BJ (cell line): ENCODE data around the gene BCL6B. TPM values are rescaled to one million over a fixed set of nuclear protein-coding genes. Genes with fewer than 3 reads are reported as not detected.
A peak's percentile ranks its signal among the peaks of the same experiment; 100 is the strongest.

ENCODE experiments used
- CTCF ChIA-PET: fragments of 350-600 bp; formaldehyde crosslinking; extraction: SDS; loops from one replicate; lab custom pipeline; 2021; ENCODE audit warnings: antibody characterized with exemption, inconsistent platforms; lab: Yijun Ruan, JAX
- POLR2A ChIA-PET: fragments of 300-600 bp; sonication (Branson Sonifier 250); formaldehyde crosslinking; extraction: SDS; loops from one replicate; lab custom pipeline; 2021; ENCODE audit warnings: antibody characterized with exemption; lab: Charles Lee
- DNase-seq: peaks from one replicate; pipeline ENCODE4 v3.0.0-alpha.2; 2011; ENCODE audit warnings: low read depth
- H3K27me3 ChIP-seq: 2 replicates; pipeline ENCODE4 v1.6.0; 2011; ENCODE audit warnings: low read length; ENCODE audit not compliant: control insufficient read depth, insufficient read depth
- H3K36me3 ChIP-seq: 2 replicates; pipeline ENCODE4 v1.5.1; 2011; ENCODE audit warnings: low read length; ENCODE audit not compliant: control insufficient read depth, insufficient read depth
- H3K4me3 ChIP-seq: 2 replicates; pipeline ENCODE4 v1.5.1; 2011; ENCODE audit warnings: low read depth, mild to moderate bottlenecking, control low read depth, low read length
- polyA plus RNA-seq: library from polyadenylated mRNA; depleted of rRNA; stranded (reverse); fragments of >200 nt; gene quantifications from 2 replicates; pipeline ENCODE4 v1.2.3, GENCODE V29; 2011
- TF ChIP-seq, protein P1 (sequence below): IDR thresholded peaks from 2 replicates; pipeline ENCODE4 v1.5.1; 2011; ENCODE audit warnings: low read depth, mild to moderate bottlenecking, control low read depth, inconsistent platforms, low read length, moderate library complexity; ENCODE audit not compliant: insufficient read depth

Gene BCL6B
- polyA plus RNA-seq, 1 experiment = not detected

DNA sequence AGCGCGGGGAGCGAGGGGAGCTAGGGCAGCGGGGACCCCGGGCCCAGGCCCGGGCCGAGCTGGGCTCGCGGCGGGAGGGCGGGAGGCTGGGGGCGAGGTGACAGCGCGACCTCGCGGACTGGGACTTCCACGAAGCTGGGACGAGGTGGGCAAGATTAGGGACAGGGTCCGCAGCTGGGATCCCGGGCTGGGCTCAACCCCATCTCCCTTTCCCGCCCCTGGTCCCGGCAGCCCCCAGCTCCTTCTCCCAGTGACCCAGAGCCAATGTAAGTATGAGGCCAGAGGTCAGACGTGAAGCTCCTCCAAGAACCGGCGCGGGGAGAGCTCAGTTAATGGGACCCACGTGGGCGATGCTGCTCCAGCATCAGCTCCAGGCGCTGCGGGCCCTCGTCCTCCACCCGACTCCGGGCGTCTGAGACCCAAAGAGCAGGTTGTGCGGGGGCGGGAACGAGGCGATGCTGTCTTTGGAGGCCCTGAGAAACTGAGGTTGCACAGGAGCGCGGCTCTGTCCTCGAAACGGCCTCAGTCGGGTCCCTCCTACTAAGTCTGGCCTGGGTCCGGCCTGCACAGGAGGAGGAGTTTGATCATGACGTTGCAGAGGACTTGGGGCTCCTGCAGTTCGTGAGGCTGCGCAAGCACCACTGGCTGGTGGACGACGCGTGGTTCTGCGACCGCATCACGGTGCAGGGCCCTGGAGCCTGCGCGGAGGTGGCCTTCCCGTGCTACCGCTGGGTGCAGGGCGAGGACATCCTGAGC is 26.4 kb upstream of the BCL6B start:
- CTCF ChIA-PET = interaction anchor here (0.8 to 4.4 kb wide), 6 partner anchors 7 to 330 kb away, joined by 3 to 26 read pairs (median 5); no protein-coding TSS in a partner anchor
- Histone ChIP-seq H3K36me3 (peaks cover 12% of the 10 kb centered on the region), H3K4me3 (no peak overlapping the region; the same call in 1 of the 2 replicates), H3K27me3 (no peaks in the 10 kb centered on the region)
- TF ChIP-seq, protein P1, sequence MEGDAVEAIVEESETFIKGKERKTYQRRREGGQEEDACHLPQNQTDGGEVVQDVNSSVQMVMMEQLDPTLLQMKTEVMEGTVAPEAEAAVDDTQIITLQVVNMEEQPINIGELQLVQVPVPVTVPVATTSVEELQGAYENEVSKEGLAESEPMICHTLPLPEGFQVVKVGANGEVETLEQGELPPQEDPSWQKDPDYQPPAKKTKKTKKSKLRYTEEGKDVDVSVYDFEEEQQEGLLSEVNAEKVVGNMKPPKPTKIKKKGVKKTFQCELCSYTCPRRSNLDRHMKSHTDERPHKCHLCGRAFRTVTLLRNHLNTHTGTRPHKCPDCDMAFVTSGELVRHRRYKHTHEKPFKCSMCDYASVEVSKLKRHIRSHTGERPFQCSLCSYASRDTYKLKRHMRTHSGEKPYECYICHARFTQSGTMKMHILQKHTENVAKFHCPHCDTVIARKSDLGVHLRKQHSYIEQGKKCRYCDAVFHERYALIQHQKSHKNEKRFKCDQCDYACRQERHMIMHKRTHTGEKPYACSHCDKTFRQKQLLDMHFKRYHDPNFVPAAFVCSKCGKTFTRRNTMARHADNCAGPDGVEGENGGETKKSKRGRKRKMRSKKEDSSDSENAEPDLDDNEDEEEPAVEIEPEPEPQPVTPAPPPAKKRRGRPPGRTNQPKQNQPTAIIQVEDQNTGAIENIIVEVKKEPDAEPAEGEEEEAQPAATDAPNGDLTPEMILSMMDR = no peak
- no peak for DNase-seq
- POLR2A ChIA-PET = no interaction called here

DNA sequence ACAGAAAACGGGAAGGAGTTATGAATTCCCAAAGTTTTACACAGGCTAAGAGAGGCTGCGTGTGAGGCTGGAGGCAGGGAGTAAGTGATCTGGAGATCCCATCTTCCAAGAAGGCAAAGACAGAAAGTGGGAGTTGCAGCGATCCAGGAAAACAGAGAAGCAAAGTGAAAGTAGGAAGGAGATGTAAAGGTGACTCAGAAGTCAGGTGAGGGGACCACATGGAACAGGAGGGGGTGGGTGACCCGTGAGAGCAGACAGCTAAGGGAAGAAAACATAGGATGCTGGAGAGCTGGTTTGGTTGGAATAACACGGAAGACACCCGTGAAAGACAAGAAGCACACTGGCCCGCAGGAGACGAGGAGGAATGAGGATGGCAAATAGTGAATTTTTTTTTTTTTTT is 25.7 kb upstream of the BCL6B start:
- POLR2A ChIA-PET = no interaction called here
- TF ChIP-seq, protein P1 = no peak
- H3K4me3 ChIP-seq = no peak overlapping the region
- CTCF ChIA-PET = no interaction called here
- H3K36me3 ChIP-seq = peaks cover 13% of the 10 kb centered on the region
- H3K27me3 ChIP-seq = no peaks in the 10 kb centered on the region
- no peak for DNase-seq

DNA sequence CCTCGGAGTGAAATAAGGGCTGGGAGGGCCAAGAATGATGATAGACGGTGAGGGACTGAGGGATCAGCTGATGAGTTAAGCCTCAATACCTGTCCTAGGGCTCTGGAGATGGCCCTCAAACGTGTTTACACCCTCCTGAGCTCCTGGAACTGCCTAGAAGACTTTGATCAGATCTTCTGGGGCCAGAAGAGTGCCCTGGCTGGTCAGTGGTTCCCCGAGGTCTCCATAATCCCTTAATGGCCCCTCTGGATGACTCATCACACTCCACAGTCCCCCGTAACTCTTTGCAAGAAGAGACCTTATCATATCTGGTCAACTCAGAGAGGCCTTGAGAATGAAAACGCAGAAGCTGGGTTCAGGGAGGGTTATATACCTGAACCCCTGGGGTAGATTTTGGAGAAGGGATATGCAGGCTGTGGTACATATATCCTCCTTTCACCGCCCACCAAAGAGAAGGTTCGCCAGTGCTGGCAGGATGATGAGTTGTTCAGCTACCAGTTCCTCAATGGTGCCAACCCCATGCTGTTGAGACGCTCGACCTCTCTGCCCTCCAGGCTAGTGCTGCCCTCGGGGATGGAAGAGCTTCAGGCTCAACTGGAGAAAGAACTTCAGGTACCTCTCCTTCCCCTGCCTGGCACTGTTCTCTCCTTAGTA is 23.9 kb upstream of the BCL6B start:
- Histone ChIP-seq H3K36me3 (peaks cover 18% of the 10 kb centered on the region), H3K4me3 (no peak overlapping the region), H3K27me3 (no peaks in the 10 kb centered on the region)
- no peak for DNase-seq
- POLR2A ChIA-PET = no interaction called here
- TF ChIP-seq, protein P1 = no peak
- CTCF ChIA-PET = interaction anchor here (1.4 to 13.5 kb wide), 3 partner anchors 14 to 88 kb away, joined by 3 to 183 read pairs (median 7); no protein-coding TSS in a partner anchor

DNA sequence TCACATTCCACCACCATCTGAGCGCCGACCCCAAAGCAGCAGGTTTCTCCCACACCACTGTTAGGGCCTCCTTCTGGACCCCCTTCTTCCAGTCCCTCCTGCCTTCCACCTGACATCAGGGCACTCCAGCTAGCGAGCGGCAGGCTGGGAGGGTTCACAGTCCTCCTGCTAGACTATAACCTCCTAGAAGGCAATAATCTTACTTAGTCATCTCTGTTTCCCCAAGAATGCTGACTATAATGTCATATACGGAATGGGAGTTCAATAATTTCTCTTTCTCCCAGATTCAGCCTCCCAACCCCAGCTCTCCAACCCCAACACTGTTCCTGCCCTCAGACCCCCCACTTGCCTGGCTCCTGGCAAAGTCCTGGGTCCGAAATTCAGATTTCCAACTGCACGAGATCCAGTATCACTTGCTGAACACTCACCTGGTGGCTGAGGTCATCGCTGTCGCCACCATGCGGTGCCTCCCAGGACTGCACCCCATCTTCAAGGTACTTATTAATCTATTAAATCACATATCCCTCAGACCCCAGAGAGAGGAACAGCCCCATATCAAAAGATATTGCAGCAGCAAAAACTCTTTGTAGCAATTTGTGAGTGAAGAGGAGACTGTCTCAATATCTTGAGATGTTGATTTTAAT is 21.4 kb upstream of the BCL6B start:
- Histone ChIP-seq H3K4me3 (no peak overlapping the region), H3K27me3 (no peaks in the 10 kb centered on the region), H3K36me3 (peaks cover 16% of the 10 kb centered on the region)
- ChIA-PET POLR2A (no interaction called here), CTCF (interaction anchor here (1.0 to 13.5 kb wide), 7 partner anchors 9 to 546 kb away, joined by 3 to 183 read pairs (median 3); partner anchors contain the start of gene RNASEK)
- TF ChIP-seq, protein P1 = peak; percentile 64
- DNase-seq = no peak
